ENCODE measurements around the gene IL36B.

DNA sequence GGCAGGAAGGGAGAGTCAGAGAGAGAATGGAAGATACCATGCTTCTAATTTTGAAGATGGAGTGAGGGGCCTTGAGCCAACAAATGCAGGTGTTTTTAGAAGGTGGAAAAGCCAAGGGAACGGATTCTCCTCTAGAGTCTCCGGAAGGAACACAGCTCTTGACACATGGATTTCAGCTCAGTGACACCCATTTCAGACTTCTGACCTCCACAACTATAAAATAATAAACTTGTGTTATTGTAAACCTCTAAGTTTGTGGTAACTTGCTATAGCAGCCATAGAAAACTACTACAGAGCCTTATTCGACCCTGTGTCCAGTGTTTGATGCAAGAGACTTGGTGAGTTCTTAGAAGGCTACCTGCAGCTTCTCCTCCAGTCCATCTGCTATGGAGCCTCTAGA, 22.9 kb upstream of the IL36B start:
- TF ChIP-seq, protein P1, sequence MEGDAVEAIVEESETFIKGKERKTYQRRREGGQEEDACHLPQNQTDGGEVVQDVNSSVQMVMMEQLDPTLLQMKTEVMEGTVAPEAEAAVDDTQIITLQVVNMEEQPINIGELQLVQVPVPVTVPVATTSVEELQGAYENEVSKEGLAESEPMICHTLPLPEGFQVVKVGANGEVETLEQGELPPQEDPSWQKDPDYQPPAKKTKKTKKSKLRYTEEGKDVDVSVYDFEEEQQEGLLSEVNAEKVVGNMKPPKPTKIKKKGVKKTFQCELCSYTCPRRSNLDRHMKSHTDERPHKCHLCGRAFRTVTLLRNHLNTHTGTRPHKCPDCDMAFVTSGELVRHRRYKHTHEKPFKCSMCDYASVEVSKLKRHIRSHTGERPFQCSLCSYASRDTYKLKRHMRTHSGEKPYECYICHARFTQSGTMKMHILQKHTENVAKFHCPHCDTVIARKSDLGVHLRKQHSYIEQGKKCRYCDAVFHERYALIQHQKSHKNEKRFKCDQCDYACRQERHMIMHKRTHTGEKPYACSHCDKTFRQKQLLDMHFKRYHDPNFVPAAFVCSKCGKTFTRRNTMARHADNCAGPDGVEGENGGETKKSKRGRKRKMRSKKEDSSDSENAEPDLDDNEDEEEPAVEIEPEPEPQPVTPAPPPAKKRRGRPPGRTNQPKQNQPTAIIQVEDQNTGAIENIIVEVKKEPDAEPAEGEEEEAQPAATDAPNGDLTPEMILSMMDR (IDR thresholded peaks at IDR 0.05), result no peak
- no peak for TF ChIP-seq POLR2A (IDR thresholded peaks at IDR 0.05)

Measured in Peyer's patch (tissue), 4 donors.